ENCODE measurements around the gene PDE7B. TPM values are rescaled to one million over a fixed set of nuclear protein-coding genes. Genes with fewer than 3 reads are reported as not detected.

Gene PDE7B
- total and polyA plus RNA-seq, 4 donors = 0.75 to 5.2 (median 1.3) TPM

DNA sequence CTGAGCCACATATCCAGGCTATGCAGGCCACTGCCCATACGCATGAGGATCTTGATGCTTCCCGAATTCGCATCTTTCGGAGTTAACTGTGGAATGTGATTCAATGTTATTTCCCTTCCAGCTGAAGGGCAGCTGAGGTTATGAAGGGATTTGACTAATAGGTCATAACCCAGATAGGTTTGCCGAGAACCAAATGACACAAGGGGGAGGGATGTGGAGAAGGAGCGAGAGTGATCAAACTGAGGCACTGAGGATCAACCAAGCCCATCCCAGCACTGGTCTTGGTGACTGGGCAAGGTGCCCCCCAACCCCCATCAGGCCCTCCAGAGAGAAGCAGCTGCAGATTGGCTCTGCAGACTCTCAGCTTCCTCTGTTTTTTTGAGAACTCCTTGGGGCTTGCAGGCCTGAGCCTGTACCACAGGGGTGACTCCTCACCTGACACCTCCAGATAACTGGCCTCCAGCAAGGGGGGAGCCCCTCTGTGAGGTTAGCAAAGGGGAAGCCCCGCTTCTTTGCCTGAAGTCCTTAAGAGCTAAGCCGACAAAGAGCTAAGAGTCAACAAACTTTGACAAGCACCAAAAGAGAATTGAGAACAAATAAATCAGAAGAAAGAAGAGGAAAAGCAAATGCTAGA lies 185.9 kb downstream of the PDE7B start:
- TF ChIP-seq RAD21 (IDR thresholded peaks at IDR 0.05) (no peak), TAF1 (conservative IDR thresholded peaks at IDR 0.05) (no peak), JUND (IDR thresholded peaks at IDR 0.05) (no peak), FOXA2 (IDR thresholded peaks at IDR 0.05) (no peak), RXRA (IDR thresholded peaks at IDR 0.05) (peak; percentile 28 to 49), YY1 (IDR thresholded peaks at IDR 0.05) (no peak), GABPA (IDR thresholded peaks at IDR 0.05 in 1 of 2, conservative IDR thresholded peaks at IDR 0.05 in 1 of 2) (no peak), FOXA1 (IDR thresholded peaks at IDR 0.05) (no peak), NR2F2 (IDR thresholded peaks at IDR 0.05) (peak; percentile 62)
- TF ChIP-seq, protein P1, sequence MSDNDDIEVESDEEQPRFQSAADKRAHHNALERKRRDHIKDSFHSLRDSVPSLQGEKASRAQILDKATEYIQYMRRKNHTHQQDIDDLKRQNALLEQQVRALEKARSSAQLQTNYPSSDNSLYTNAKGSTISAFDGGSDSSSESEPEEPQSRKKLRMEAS (IDR thresholded peaks at IDR 0.05) = no peak
- TF ChIP-seq, protein P2, sequence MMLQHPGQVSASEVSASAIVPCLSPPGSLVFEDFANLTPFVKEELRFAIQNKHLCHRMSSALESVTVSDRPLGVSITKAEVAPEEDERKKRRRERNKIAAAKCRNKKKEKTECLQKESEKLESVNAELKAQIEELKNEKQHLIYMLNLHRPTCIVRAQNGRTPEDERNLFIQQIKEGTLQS (IDR thresholded peaks at IDR 0.05) = no peak
- peak overlapping the region; percentile 52 to 75 for H3K27ac ChIP-seq (ENCODE audit: low read depth in 1 of 2, low read length in 2 of 2)
- no peaks in the 10 kb centered on the region for H3K27me3 ChIP-seq (ENCODE audit: control insufficient read depth in 4 of 4, insufficient read depth in 4 of 4, low read length in 3 of 4)
- H3K36me3 ChIP-seq (ENCODE audit: control insufficient read depth in 4 of 4, insufficient read depth in 3 of 4, low read depth in 1 of 4, low read length in 3 of 4) = no peaks in the 10 kb centered on the region
- no peak overlapping the region for H3K9ac ChIP-seq (ENCODE audit: low read depth in 1 of 2, low read length in 2 of 2)
- no peak for DNase-seq (ENCODE audit: low spot score)
- no peaks in the 10 kb centered on the region for H3K9me3 ChIP-seq (ENCODE audit: control insufficient read depth in 4 of 4, low read length in 3 of 4)
- no peak overlapping the region for H3K4me3 ChIP-seq (ENCODE audit: low read depth in 1 of 3, low read length in 3 of 3)
- WGBS = 69% methylated on average over 8 of the region's 8 CpGs
- H3K4me1 ChIP-seq (ENCODE audit: control insufficient read depth in 4 of 4, insufficient read depth in 4 of 4, low read length in 3 of 4) = no peaks in the 10 kb centered on the region

DNA sequence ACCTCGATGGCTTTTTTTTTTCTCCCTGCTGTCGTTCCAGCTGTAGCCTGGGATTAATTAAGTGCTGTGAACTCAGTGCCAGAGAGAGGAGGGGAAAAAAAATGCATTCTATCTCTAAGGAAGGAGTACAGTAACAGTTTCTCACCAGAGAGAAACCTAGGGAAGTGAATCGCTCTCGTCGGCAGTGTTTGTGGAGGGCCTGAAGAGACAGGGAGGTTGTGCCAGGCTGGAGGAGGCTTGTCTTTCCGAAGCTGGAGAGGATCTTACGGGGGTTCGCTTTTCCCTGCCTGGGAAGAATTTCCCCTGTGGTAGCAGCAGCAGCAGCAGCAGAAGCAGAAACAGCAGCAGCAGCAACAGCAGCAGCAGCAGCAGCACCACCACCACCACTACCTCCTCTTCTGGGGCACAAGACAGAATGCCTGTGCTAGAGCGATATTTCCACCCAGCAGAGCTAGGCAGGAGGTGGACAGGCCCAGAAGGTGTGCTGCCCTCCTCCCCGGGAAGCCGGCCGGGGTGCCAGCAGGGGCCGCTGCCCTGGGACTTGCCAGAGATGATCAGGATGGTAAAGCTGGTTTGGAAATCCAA lies 186.5 kb downstream of the PDE7B start:
- 61% methylated on average over 13 of the region's 13 CpGs for WGBS
- Histone ChIP-seq H3K27me3 (ENCODE audit: control insufficient read depth in 4 of 4, insufficient read depth in 4 of 4, low read length in 3 of 4) (no peaks in the 10 kb centered on the region), H3K9ac (ENCODE audit: low read depth in 1 of 2, low read length in 2 of 2) (no peak overlapping the region), H3K4me3 (ENCODE audit: low read depth in 1 of 3, low read length in 3 of 3) (peak overlapping the region in 2 of 3 donors; percentile 21 to 27), H3K36me3 (ENCODE audit: control insufficient read depth in 4 of 4, insufficient read depth in 3 of 4, low read depth in 1 of 4, low read length in 3 of 4) (no peaks in the 10 kb centered on the region), H3K27ac (ENCODE audit: low read depth in 1 of 2, low read length in 2 of 2) (peak overlapping the region; percentile 52 to 75), H3K9me3 (ENCODE audit: control insufficient read depth in 4 of 4, low read length in 3 of 4) (no peaks in the 10 kb centered on the region), H3K4me1 (ENCODE audit: control insufficient read depth in 4 of 4, insufficient read depth in 4 of 4, low read length in 3 of 4) (no peaks in the 10 kb centered on the region)
- TF ChIP-seq FOXA2 (IDR thresholded peaks at IDR 0.05) (no peak), RAD21 (IDR thresholded peaks at IDR 0.05) (no peak), GABPA (IDR thresholded peaks at IDR 0.05 in 1 of 2, conservative IDR thresholded peaks at IDR 0.05 in 1 of 2) (no peak), EGR1 (IDR thresholded peaks at IDR 0.05; ENCODE audit: low read depth in 2 of 2) (no peak), YY1 (IDR thresholded peaks at IDR 0.05) (no peak), HNF4A (conservative IDR thresholded peaks at IDR 0.05) (no peak), TAF1 (conservative IDR thresholded peaks at IDR 0.05) (no peak), HNF4G (IDR thresholded peaks at IDR 0.05) (no peak), NR2F2 (IDR thresholded peaks at IDR 0.05) (no peak)
- TF ChIP-seq, protein P3, sequence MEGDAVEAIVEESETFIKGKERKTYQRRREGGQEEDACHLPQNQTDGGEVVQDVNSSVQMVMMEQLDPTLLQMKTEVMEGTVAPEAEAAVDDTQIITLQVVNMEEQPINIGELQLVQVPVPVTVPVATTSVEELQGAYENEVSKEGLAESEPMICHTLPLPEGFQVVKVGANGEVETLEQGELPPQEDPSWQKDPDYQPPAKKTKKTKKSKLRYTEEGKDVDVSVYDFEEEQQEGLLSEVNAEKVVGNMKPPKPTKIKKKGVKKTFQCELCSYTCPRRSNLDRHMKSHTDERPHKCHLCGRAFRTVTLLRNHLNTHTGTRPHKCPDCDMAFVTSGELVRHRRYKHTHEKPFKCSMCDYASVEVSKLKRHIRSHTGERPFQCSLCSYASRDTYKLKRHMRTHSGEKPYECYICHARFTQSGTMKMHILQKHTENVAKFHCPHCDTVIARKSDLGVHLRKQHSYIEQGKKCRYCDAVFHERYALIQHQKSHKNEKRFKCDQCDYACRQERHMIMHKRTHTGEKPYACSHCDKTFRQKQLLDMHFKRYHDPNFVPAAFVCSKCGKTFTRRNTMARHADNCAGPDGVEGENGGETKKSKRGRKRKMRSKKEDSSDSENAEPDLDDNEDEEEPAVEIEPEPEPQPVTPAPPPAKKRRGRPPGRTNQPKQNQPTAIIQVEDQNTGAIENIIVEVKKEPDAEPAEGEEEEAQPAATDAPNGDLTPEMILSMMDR (IDR thresholded peaks at IDR 0.05; ENCODE audit: low read depth, low read length, missing input control) = no peak
- TF ChIP-seq, protein P4, sequence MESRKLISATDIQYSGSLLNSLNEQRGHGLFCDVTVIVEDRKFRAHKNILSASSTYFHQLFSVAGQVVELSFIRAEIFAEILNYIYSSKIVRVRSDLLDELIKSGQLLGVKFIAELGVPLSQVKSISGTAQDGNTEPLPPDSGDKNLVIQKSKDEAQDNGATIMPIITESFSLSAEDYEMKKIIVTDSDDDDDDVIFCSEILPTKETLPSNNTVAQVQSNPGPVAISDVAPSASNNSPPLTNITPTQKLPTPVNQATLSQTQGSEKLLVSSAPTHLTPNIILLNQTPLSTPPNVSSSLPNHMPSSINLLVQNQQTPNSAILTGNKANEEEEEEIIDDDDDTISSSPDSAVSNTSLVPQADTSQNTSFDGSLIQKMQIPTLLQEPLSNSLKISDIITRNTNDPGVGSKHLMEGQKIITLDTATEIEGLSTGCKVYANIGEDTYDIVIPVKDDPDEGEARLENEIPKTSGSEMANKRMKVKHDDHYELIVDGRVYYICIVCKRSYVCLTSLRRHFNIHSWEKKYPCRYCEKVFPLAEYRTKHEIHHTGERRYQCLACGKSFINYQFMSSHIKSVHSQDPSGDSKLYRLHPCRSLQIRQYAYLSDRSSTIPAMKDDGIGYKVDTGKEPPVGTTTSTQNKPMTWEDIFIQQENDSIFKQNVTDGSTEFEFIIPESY (IDR thresholded peaks at IDR 0.05) = no peak
- DNase-seq (ENCODE audit: low spot score) = no peak
